Measurements from ENCODE around the gene DGKG.

GRCh38 chr3:186366206-186366605, 4.2 kb upstream of the DGKG start:
- TF ChIP-seq CTCF (IDR thresholded peaks at IDR 0.05) (no peak), EP300 (IDR thresholded peaks at IDR 0.05) (no peak), POLR2A (IDR thresholded peaks at IDR 0.05) (no peak), POLR2AphosphoS5 (IDR thresholded peaks at IDR 0.05) (no peak)
